ENCODE results near the gene S1PR4.
"Not testable (repeated sequence)": the region's sequence is repeated elsewhere in the genome, so short reads cannot be mapped to it uniquely, and the experiment has no call there.

Gene S1PR4

DNA sequence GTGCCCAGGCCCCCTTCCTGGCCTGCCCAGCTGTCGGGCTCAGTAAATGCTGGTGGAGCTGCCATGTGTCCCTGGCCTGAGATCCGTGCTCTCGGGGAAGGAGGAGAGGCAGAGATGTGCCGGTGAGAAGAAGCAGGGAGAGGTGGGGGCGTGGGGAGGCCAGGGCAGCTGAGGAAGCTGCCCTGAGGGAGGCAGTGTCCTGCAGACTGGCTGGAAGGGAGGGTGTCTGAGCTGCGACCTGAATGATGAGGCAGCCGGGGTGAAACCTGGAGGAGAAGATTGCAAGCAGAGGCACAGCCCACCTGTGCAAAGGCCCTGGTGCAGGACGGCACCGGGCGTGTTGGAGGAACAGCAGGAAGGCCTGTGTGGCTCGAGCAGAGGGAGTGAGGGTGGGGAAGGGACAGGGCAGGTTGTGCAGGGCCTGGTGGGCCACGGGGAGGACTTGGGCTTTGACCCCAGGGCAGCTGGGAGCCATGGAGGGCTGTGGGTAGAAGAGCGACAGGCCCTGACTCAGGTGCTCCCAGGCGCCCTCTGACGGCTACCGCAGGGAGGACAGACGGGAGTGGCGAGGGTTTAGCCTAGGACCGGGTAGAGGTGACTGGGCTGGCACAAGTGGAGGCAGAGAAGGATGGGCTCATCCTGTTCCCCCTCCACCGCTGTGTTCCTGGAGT, 31.9 kb downstream of the S1PR4 start:
- DNase-seq (ENCODE audit: low read depth in 2 of 3, low spot score in 1 of 3) = peak; percentile 52 to 69 (median 67)

DNA sequence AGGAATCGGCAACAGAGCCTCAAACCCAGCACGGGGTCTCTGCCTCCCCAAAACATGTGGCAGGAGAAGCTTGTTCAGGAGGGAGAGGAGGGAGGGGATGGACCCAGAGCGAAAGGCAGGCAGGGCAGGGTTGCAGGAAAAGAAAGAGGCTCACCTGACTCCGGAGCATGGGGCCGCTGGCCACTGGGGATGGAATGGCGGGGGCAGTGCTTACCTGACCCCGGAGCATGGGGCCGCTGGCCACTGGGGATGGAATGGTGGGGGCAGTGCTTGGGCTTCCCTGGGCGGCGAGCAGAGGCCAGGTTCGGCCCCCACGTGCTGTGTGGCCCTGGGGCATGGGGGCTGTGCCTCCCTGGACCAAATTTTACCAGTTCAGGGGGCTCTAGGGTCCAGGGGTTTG, 32.6 kb downstream of the S1PR4 start:
- no peak for DNase-seq (ENCODE audit: low read depth in 2 of 3, low spot score in 1 of 3)

DNA sequence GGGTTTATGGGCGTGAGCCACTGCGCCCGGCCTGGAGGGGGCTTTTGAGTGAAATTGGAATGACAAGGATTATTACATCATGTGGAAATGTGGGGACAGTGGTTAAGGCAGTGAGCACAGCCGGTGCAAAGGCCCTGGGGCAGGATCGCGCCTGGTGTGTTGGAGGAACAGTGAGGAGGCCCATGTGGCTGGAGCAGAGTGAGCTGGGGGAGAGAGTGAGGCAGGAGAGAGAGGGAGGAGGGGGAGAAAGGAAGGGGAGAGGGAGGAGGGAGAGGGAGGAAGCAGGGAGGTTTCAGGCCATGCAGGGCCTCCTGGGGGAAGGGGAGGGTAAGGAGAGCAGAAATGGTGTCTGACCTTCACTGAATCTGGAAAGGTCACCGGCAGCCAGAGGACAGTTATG, 34.6 kb downstream of the S1PR4 start:
- DNase-seq (ENCODE audit: low read depth in 2 of 3, low spot score in 1 of 3) = no peak

DNA sequence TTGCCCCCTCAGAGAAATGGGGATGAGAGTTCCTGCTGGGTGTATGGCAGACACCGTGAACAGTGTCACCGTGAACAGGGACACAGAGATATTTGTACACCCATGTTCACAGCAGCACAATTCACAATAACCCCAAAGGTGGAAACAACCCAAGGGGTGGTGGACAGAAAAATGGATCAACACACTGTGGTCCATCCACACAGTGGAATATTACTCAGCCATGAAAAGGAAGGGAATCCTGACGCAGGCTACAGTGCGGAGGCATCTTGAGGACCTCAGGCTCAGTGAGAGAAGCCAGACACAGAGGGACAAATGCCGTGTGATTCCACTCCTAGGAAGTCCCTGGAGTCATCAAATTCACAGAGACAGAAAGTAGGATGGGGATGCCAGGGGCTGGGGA, 38.3 kb downstream of the S1PR4 start:
- DNase-seq (ENCODE audit: low read depth in 2 of 3, low spot score in 1 of 3) = no peak

DNA sequence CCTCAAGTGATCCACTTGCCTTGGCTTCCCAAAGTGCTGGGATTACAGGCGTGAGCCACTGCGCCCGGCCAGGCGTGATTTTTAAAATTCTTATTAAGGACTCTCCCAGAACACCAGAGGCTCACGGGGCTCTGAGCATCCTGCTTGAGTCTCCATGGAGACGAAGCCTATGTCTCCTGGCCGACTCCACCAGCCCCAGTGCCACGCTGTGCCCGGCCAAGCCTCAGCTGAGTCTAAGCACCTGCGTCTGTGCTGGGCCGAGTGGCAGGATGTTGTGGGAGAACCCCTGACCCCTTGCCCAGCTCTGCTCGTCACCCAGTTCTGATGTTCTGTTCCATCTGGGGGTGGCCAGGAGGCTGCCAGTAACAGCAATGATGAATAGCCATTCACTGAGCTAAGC, 42.0 kb downstream of the S1PR4 start:
- no peak for DNase-seq (ENCODE audit: low read depth in 2 of 3, low spot score in 1 of 3)

DNA sequence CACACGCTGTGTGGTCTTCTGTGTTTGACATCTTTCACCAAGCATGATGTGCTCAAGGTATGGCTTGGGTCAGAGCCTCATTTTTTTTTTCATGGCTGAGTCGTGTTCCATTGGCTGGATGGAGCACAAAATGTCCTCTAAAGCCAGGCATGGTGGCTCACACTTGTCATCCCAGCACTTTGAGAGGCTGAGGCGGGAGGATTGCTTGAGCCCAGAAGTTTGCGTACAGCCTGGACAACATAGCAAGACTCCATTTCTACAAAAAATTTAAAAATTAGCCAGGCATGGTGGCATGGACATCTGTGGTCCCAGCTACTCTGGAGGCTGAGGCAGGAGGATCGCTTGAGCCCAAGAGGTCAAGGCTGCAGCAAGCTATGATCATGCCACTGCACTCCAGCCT, 43.0 kb downstream of the S1PR4 start:
- DNase-seq (ENCODE audit: low read depth in 2 of 3, low spot score in 1 of 3) = not testable (repeated sequence)

DNA sequence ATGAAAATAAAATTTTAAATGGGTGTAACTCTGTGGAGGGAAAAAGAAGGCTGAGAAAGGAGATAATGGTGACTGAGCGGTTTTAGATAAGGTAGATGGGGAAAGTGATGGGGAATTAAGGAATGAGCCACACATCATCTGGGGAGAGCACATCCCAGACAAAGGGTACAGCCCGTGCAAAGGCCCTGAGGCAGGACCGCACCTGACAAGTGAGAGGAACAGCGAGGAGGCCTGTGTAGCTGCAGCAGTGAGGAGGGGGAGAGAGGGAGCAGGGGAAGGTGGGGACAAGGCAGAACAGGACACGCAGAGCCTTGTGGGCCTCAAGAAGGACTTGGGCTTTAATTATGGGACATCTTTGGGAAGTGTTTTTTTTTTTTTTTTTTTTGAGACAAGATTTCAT, 44.1 kb downstream of the S1PR4 start:
- no peak for DNase-seq (ENCODE audit: low read depth in 2 of 3, low spot score in 1 of 3)

DNA sequence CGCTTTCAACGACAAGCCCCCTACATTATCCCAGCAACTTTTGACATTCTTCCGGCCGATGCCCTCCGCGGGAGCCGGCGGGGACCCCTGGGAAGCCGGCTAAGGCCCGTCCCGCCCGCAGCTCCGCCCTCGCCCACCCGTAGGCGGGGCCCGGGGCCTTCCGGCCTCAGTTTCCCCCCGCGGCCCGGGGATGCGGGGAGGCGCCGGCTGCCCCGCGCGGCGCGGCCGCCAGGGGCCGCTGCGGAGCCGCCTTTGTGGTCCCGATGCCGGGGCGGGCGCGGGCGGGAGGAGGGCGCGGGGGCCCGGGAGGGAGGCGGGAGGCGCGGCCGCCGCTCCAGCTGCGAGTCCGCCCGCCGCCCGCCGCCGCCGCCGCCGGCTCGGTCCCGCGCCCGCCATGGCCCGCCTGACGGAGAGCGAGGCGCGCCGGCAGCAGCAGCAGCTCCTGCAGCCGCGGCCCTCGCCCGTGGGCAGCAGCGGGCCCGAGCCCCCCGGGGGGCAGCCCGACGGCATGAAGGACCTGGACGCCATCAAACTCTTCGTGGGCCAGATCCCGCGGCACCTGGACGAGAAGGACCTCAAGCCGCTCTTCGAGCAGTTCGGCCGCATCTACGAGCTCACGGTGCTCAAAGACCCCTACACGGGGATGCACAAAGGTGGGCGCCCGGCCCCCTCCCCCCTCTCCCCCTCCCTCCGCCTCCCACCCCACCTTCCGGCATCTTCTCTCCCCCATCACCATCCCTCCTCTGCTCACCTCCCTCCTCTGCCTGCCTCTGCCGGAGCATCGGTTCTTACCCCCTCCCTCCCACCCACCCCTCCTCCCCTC, 46.0 kb downstream of the S1PR4 start, which contains the start of gene CELF5:
TSS of gene CELF5 (plus strand) at position 316 of the 823 bp plus-strand sequence. CDS start at position 395, 79 bp downstream.
- DNase-seq (ENCODE audit: low read depth in 2 of 3, low spot score in 1 of 3) = peak in 1 of 3 donors; percentile 45

DNA sequence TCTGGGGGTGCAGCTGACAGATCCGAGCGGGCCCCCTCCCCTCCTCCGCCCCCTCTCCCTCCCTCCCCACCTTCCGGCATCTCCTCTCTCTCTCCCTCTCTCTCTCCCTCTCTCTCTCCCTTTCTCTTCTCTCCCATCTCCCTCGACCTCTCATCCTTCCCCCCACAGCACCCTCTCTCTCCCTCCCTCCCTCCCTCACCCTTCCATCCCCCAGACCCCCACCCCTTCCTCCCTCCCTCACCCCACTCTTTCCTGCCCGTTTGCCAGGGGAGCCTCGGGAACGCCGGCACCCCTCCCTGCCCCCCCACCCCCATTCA, 46.6 kb downstream of the S1PR4 start:
- no peak for DNase-seq (ENCODE audit: low read depth in 2 of 3, low spot score in 1 of 3)

DNA sequence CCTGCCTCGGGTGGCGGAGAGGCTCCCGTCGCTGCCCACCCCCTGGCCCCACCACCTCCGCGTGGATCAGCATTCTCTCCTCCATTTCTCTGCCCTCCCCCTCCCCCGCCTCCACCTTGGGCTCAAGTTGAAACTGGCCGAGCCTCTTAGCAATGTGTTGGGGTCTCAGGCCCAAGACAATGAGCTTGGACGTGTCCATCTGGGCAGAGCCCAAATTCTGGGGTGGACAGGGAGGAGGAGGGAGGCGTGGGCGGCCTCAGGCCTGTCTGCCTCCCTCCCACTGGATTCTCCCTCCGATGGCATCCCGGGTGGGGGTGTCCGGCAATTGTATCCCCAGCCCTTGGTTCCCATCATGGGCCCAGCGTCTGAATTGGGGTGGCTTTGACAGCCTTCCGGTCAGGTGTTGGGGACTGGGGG, 47.1 kb downstream of the S1PR4 start:
- no peak for DNase-seq (ENCODE audit: low read depth in 2 of 3, low spot score in 1 of 3)

DNA sequence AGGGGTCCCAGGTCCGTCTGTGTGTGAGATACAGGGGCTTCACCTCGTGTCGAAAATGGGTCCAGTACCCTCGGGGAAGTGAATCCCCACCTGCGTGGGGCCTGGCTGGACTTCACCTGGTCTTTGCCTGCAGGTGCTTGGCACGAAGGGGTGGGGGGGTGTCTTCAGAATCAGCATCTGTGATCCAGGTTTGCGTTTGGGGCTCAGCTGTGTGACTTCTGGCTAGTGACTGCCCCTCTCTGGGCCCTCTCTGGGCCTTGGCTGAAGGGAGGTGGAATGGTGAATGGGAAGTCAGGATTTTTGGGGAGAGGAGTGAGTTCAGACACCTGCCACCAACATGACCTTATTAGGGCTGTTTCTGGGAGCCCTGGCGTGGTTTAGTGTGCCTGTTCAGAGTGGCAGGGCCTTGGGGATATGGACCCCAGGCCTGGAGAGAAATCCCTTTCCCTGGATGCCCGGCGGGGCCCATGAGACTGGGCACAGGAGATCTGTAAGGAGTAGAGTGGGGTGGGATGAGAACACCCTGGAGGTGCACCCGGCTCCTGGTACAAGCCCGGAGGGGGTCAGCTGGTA, 48.6 kb downstream of the S1PR4 start:
- DNase-seq (ENCODE audit: low read depth in 2 of 3, low spot score in 1 of 3) = no peak

DNA sequence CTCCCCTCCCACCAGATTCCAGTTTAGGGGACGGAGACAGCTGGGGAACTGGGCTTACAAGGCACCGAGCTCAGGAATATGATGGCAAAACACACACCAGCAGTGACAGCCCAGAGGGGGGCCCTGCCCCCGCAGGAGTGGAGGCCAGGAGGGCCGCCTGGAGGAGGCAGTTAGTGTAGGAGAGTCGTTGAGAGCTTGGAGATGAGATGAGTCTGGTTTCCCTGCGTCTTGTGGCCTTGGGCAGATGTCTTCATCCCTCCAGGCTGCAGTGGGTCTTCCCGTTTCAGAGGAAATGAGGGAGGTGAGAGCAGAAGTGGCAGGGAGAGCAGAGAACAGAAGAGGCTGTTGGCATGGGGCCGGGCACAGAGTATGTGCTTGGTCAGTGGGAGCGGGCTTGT, 50.8 kb downstream of the S1PR4 start:
- DNase-seq (ENCODE audit: low read depth in 2 of 3, low spot score in 1 of 3) = no peak
